PC-3 (cell line): ENCODE data around the gene DNA2. TPM values are rescaled to one million over a fixed set of nuclear protein-coding genes. Genes with fewer than 3 reads are reported as not detected.

Source experiments
- ATAC-seq: fragments of 200-7000 bp; cut with Tn5 transposase; 2 replicates; pipeline ENCODE4 v1.9.1; 2020; ENCODE audit warnings: mild to moderate bottlenecking, moderate library complexity
- BruUV-seq: library from RNA; stranded (reverse); fragments of 400-500 nt; replicated peaks from 2 replicates; lab custom pipeline; 2021; lab: Mats Ljungman, UMichigan
- CTCF ChIA-PET: fragments of 300-600 bp; sonication (Branson Sonifier 250); formaldehyde crosslinking; loops from one replicate; lab custom pipeline; 2022; ENCODE audit warnings: antibody characterized with exemption; lab: Charles Lee
- POLR2A ChIA-PET: fragments of 300-600 bp; sonication (Branson Sonifier 250); formaldehyde crosslinking; loops from one replicate; lab custom pipeline; 2022; ENCODE audit warnings: antibody characterized with exemption; ENCODE audit not compliant: unreplicated experiment; lab: Charles Lee
- DNase-seq: peaks from one replicate; pipeline ENCODE4 v3.0.0-alpha.2; 2015
- H2AFZ ChIP-seq: fragments of 300-600 bp; sonication (generic); 2 replicates; pipeline ENCODE4 v1.6.0; 2016; ENCODE audit warnings: antibody characterized with exemption, low read length
- H3F3A ChIP-seq: fragments of 300-600 bp; sonication (generic); one replicate; pipeline ENCODE4 v1.6.0; 2017; ENCODE audit warnings: antibody characterized with exemption, low read length, control low read depth, mild to moderate bottlenecking; ENCODE audit not compliant: unreplicated experiment
- H3K27ac ChIP-seq: fragments of 300-600 bp; sonication (generic); 2 replicates; pipeline ENCODE4 v1.5.1; 2016; ENCODE audit warnings: mild to moderate bottlenecking, low read length
- H3K27me3 ChIP-seq: fragments of 300-600 bp; sonication (generic); 2 replicates; pipeline ENCODE4 v1.6.1; 2016; ENCODE audit warnings: low read length, mixed read lengths
- H3K36me3 ChIP-seq: fragments of 300-600 bp; sonication (generic); 2 replicates; pipeline ENCODE4 v1.6.1; 2016; ENCODE audit warnings: low read depth, mixed run types, low read length, mixed read lengths
- H3K4me1 ChIP-seq: fragments of 300-600 bp; sonication (generic); 2 replicates; pipeline ENCODE4 v1.5.1; 2016; ENCODE audit warnings: low read length; ENCODE audit not compliant: insufficient read depth
- H3K4me2 ChIP-seq: fragments of 300-600 bp; sonication (generic); 2 replicates; pipeline ENCODE4 v1.6.0; 2016; ENCODE audit warnings: low read length
- H3K4me3 ChIP-seq: fragments of 300-600 bp; sonication (generic); 2 replicates; pipeline ENCODE4 v1.5.1; 2016; ENCODE audit warnings: mild to moderate bottlenecking, low read length, mixed read lengths
- H3K79me2 ChIP-seq: fragments of 300-600 bp; sonication (generic); 2 replicates; pipeline ENCODE4 v1.6.1; 2017; ENCODE audit warnings: low read length, mixed read lengths
- H3K9ac ChIP-seq: fragments of 300-600 bp; sonication (generic); 2 replicates; pipeline ENCODE4 v1.6.0; 2016; ENCODE audit warnings: mild to moderate bottlenecking, low read length
- H3K9me2 ChIP-seq: fragments of 300-600 bp; sonication (generic); replicated peaks from 2 replicates; pipeline ENCODE4 v1.6.1; 2016; ENCODE audit warnings: mixed run types, low read length, mixed read lengths
- H3K9me3 ChIP-seq: fragments of 300-600 bp; sonication (generic); 2 replicates; pipeline ENCODE4 v1.6.1; 2016; ENCODE audit warnings: low read length, mixed read lengths
- H4K20me1 ChIP-seq: fragments of 300-600 bp; sonication (generic); 2 replicates; pipeline ENCODE4 v1.6.1; 2016; ENCODE audit warnings: low read length, mixed read lengths
- CTCF ChIP-seq: fragments of 300-600 bp; sonication (generic); conservative IDR thresholded peaks from 2 replicates; pipeline ENCODE4 v1.5.1; 2017; ENCODE audit warnings: antibody characterized with exemption, low read depth, mild to moderate bottlenecking, low read length
- EZH2 ChIP-seq: fragments of 300-600 bp; sonication (generic); IDR thresholded peaks from one replicate; pipeline ENCODE4 v1.6.1; 2017; ENCODE audit warnings: antibody characterized with exemption, mild to moderate bottlenecking, low read length; ENCODE audit not compliant: unreplicated experiment
- EZH2phosphoT487 ChIP-seq: fragments of 300-600 bp; sonication (generic); IDR thresholded peaks from 2 replicates; pipeline ENCODE4 v1.6.1; 2018; ENCODE audit warnings: mild to moderate bottlenecking, antibody characterized with exemption, low read length, borderline replicate concordance
- intact Hi-C: fragments of 100-400 bp; cut with micrococcal nuclease; formaldehyde crosslinking; loops from 2 replicates; pipeline ENCODE4 v1.9.0; 2023
- total RNA-seq: library from RNA; depleted of rRNA; stranded (reverse); fragments of >200 nt; gene quantifications from 2 replicates; pipeline ENCODE4 v1.2.3, GENCODE V29; 2014

DNA2 gene
- total RNA-seq, 1 experiment from 2014 or later: 38.7 TPM

- TF ChIP-seq EZH2phosphoT487 (no peak), EZH2 (no peak), CTCF (no peak)
- H3K4me3 ChIP-seq: no peak overlapping the region
- ATAC-seq (no peak), DNase-seq (no peak)
- H3K9me3 ChIP-seq: no peaks in the 10 kb centered on the region
- no peak overlapping the region for H3K9ac ChIP-seq
- H3K36me3 ChIP-seq: peaks cover 21% of the 10 kb centered on the region
- CTCF ChIA-PET: no interaction called here
- H3K4me2 ChIP-seq: no peak overlapping the region
- POLR2A ChIA-PET: no interaction called here
- H2AFZ ChIP-seq: no peak overlapping the region
- intact Hi-C loops: no loop called here
- no peaks in the 10 kb centered on the region for H3K4me1 ChIP-seq
- H3K9me2 ChIP-seq: no peaks in the 10 kb centered on the region
- H3K79me2 ChIP-seq: no peaks in the 10 kb centered on the region
- no peaks in the 10 kb centered on the region for H3F3A ChIP-seq
- H4K20me1 ChIP-seq: no peaks in the 10 kb centered on the region
- no peaks in the 10 kb centered on the region for H3K27me3 ChIP-seq
- H3K27ac ChIP-seq: no peak overlapping the region
- no TSS peak for BruUV-seq
These were observed 104.7 kb downstream of the DNA2 start for GRCh38 chr10:68367121-68367520.

- Histone ChIP-seq H3K9me2 (no peaks in the 10 kb centered on the region), H4K20me1 (no peaks in the 10 kb centered on the region), H3F3A (no peaks in the 10 kb centered on the region), H3K79me2 (no peaks in the 10 kb centered on the region), H3K4me2 (no peak overlapping the region), H3K4me3 (no peak overlapping the region), H3K4me1 (no peaks in the 10 kb centered on the region), H3K9ac (no peak overlapping the region), H3K27ac (no peak overlapping the region), H3K36me3 (peaks cover 16% of the 10 kb centered on the region; the same call in 1 of the 2 replicates), H2AFZ (no peak overlapping the region), H3K27me3 (no peaks in the 10 kb centered on the region), H3K9me3 (no peaks in the 10 kb centered on the region)
- ChIA-PET CTCF (no interaction called here), POLR2A (no interaction called here)
- TF ChIP-seq EZH2 (no peak), CTCF (no peak)
- BruUV-seq: no TSS peak
- intact Hi-C loops: no loop called here
- no peak for DNase-seq
- ATAC-seq: no peak
These were observed 105.2 kb downstream of the DNA2 start for GRCh38 chr10:68366600-68366999.

GRCh38 chr10:68365611-68366010 is 106.2 kb downstream of the DNA2 start:
- Histone ChIP-seq H3K27me3 (no peaks in the 10 kb centered on the region), H4K20me1 (no peaks in the 10 kb centered on the region), H3K9ac (no peak overlapping the region), H3K27ac (no peak overlapping the region), H3K9me2 (no peaks in the 10 kb centered on the region), H3K4me1 (no peaks in the 10 kb centered on the region), H3K9me3 (no peaks in the 10 kb centered on the region), H3F3A (no peaks in the 10 kb centered on the region), H3K79me2 (no peaks in the 10 kb centered on the region), H3K36me3 (peaks cover 13% of the 10 kb centered on the region; the same call in 1 of the 2 replicates), H3K4me2 (no peak overlapping the region), H3K4me3 (no peak overlapping the region), H2AFZ (no peak overlapping the region)
- POLR2A ChIA-PET: no interaction called here
- CTCF ChIA-PET: no interaction called here
- TF ChIP-seq EZH2phosphoT487 (no peak), EZH2 (no peak), CTCF (no peak)
- ATAC-seq: no peak
- BruUV-seq: no TSS peak
- intact Hi-C loops: no loop called here
- no peak for DNase-seq
